ENCODE results near the gene LRP1. TPM values are rescaled to one million over a fixed set of nuclear protein-coding genes. Genes with fewer than 3 reads are reported as not detected.

Gene LRP1
- total RNA-seq, 1 experiment from 2014 or later, result 28.8 TPM

DNA sequence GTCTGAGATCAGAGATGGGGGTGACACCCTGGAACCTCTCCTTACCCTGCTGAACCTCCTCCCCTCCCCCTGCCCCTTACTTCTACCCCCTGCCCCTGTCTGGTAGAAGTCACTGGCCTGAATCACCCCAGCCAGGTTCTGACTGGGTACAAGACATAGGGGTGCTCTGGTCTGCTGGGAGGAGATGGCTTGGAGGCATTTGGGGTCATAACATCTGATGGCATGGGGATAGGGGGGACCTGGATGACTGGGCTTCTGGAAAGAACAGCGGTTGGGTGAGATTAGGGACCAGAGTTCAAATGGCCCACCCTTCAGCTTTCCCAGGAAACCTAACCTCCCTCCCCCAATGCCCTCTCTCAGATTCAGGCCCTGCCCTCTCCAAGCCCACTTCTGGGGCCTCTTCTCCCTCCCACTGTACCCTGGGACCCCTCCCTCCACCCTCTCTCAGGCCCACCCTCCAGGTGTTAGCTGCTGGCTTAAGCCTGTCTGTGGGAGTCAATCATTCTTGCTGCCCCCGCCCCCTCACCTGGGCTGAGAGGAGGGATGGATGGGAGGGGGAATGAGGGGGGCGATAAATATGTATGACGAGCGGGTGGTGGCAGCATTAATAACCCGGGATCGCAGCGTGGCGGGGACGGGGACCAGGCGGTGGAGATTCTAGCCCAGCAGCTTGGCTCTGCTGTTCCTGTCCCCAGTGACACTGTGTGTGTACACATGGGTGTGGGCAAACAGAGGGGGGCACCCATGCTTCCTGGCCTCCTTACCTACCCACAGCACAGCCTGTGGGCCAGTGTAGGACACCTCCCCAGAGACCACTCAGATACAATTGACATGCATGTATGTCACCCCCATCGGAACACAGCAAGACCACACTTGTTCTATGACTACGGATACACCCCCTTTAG is 94.3 kb downstream of the LRP1 start:
- no peak for DNase-seq (ENCODE audit: low read depth)

DNA sequence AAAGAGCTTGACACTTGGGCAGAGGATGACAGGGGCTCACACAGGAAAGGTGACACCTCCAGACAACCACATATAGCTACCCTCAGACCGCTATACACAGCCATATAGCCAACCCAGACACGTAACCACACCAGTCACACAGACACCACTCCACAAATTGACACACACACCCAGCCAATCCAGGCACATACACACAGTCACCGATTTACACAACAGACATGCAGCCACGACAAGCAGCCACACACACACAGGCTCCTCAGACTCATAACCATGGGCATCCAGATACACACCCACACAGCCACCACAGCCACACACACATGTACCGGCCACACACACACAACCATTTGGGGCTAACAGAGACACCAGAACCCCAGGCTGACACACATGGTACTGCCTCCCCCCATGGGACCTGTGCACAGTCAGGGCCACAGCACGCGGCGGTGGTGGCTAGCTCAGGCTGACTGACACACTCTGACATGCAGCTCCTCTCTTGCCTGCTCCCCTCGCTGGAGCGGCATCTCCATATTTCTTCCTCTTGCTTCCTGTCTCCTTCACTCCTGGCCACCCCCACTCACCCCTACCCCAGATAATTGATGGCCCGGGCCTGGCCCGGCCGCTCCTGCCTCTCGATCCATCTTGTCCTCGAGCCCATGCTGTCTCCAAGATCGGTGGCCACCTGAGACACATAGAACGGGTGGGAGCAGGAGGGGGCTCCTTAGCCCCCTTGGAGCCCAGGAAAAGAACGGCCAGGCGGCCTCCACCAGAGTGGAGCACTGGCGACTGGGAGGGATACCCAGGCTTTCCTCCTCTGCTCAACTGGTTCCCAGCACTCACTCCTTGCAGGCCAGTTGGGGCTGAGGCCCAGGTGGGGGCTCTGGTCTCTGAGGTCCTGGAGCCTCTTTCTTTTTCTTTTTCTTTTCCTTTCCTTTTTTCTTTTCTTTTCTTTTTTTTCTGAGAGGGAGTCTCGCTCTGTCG is 95.2 kb downstream of the LRP1 start:
- DNase-seq (ENCODE audit: low read depth), result no peak

DNA sequence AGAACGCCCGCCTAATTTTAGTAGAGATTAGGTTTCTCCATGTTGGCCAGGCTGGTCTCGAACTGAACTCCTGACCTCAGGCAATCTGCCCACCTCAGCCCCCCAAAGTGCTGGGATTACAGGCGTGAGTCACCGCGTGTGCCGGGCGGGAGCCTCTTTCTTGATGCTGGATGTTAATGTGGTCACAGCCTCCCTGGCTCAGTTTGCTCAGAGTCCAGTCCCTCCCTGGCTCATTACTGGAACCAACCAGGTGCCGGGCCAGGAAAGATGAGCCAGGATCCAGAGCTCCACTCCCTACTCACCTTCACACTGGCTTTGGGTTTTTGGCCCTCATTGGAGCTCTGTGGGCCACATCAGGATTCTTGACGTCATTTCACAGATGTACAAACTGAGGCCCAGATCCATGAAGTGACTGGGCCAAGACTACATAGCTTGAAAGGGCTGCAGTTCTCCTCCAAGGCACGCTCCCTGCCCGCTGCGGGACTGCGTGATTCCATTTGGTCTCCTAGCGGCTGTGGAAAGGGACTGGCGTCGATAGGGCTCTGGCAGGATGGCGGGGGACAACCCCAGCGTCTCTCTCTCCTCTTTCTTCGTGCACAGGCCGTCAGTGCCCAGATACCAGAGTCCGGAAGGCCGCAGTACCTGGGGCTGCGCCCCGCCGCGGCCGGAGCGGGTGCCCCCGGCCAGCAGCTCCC is 96.1 kb downstream of the LRP1 start:
- DNase-seq (ENCODE audit: low read depth), result no peak

DNA sequence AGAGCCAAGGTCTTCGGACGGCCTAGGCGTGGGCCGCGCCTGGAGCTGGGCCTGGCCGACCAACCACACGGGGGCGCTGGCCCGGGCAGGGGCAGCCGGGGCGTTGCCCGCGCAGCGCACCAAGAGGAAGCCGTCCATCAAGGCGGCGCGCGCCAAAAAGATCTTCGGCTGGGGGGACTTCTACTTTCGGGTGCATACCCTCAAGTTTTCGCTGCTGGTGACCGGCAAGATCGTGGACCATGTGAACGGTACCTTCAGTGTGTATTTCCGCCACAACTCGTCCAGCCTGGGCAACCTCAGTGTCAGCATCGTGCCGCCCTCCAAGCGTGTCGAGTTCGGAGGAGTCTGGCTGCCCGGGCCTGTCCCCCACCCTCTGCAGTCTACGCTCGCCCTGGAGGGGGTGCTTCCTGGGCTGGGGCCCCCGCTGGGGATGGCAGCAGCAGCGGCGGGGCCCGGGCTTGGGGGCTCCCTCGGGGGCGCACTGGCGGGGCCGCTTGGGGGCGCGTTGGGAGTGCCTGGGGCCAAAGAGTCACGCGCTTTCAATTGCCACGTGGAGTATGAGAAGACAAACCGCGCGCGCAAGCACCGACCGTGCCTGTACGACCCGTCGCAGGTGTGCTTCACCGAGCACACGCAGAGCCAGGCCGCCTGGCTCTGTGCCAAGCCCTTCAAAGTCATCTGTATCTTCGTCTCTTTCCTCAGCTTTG is 96.8 kb downstream of the LRP1 start:
- DNase-seq (ENCODE audit: low read depth), result no peak

DNA sequence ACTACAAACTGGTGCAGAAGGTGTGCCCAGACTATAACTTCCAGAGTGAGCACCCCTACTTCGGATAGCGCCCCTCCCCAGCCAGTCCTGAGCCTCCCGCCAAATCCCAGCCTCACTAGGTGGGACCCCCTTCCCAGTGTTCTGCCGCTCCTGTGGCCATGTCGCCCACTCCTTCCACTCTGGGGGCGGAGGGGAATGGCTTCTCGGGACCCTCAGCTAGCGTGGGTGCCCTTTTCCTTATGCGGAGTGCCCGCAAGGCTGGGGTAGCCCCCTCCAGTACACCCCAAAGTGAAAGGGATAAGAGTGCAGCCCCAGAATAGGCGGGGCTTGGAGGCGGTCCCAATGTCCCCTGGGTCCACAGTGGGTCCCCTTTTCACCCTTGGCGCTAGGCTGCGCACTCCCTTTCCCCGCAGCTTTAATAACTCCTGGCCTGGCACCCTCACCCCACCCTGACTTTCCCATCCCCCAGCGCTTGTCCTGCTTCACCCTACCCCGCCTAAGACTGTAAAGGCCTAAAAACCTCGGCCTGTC is 97.5 kb downstream of the LRP1 start:
- no peak for DNase-seq (ENCODE audit: low read depth)

DNA sequence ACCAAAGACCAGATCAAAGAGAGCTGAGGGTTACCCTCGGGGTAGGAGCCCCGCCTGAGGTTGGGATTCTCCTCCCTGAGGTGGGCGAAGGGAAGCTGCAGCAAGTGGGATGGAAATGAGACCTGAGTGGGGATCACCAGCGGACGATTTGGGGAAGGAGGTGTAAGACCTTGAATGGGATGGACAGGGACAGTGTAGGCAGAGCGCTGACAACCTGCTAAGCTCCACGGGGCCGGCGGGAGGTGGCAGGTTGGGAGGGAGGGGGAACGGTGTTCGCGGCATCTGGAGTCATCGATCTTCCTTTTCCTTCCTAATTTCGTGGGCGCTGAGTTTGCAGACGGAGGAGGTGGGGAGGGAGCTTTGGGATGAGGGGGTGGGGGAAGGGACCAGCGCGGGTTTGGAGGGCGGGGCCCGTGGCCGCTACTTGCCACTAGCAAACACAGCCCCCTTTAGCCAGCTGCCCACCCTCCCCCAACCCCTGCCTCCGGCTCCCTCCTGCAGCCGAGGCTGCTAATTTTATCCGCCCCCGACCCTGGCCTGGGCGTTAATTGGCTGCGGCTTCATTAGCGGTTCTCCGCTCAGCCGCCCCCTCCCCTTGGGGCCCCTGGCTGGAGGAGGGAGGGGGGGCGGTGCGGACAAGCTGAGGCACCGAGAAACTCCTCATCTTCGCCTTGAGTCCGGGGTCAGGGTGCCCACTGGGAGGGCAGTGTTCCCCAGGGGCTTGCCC is 98.5 kb downstream of the LRP1 start:
- DNase-seq (ENCODE audit: low read depth), result no peak

DNA sequence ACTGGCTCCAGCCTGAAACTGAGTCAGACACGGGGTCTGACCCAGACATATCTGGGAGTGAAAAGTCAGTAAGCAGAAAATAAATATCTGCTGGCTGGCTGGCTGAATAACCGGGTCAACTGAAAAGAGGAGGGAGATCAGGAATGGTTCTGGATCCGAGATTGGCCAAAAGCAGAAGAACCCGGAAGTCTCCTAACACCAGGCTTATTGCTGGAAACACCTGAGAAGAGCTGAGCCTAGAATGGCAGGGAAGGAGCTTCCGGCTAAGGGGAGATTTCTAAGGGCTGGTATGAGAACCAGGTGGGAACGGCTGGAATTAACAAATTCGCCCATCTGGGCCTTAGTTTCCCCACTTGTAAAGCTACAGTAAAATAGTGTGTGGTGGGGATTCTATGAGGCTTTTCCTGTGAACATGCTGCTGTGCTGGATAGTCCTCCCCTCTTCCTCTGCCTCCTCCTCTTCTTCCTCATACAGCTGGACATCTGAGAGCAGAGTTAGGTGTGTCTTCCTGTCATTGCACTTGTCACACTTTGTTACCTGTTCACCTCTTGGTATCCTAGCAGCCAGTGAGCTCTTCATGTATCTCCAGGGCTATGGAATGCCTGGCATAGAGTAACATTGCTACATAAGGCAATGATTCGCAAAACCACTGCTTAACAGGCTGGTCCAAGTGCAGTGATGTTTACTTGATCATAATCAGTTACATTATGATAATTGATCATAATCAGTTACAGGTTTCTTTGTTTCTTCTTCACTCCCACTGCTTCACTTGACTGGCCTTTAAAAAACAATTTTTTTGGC is 99.2 kb downstream of the LRP1 start:
- DNase-seq (ENCODE audit: low read depth), result no peak

DNA sequence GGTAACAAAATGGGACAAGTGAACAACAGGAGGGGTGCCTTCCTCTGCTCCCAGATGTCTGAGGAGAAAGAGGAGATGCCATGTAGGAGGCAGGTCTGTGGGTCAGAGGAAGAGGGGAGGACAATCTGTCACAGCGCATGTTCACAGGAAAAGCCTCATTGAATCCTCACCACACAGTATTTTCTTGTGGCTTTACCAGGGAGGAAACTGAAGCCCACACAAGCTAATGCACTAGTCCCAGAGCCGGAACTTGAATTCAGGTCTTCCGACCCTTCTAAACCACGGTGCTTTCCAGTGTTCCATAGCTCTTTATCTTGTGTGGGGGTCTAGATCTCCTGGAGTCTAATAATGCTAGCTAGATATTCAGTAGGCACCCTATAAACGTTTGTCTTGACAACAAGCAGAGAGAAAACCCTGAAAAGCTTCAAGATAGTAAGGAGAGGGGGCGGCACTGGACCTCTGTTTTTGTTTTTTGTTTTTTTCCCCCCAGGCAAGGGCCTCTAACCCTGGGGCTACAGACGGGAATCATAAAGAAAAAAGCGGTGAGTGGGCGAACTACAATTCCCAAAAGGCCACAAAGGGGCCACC is 100.9 kb downstream of the LRP1 start:
- DNase-seq (ENCODE audit: low read depth), result peak; percentile 41

DNA sequence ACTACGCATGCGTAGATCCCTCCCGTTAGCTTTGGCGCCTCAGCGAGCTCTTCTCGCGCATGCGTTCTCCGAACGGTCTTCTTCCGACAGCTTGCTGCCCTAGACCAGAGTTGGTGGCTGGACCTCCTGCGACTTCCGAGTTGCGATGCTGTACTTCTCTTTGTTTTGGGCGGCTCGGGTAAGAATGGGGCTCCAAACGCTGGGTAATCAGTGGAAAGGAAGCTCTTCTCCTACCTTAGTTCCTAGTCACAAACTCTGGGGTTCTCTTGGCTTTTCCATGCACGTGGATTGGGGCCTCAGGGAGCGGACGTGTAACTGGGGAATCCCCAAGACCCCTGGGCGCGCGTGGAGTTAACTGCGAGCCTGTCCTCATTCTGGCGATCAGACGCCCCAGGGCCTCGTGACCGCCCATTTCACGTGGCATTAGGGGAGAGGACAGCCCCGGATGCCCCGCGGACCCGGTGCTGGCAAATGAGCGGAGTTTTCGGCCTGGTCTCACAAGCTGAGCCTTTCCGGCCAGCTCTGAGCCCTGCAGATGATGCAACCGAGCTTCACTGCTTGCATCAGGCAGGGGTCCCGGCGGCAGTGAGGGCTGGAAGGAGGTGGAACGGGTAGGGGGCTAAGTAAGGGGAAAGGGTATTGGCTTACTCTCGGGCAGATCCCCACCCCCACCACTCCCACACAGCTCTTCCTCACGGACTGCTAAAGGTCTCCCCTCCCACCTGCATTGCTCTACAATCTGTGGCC is 101.5 kb downstream of the LRP1 start, which contains the start of gene SHMT2:
Gene SHMT2, plus strand, starts transcription at position 78 of the 747 bp plus-strand sequence. Its CDS starts 68 bp downstream, at position 146.
- peak; percentile 90 for DNase-seq (ENCODE audit: low read depth)

DNA sequence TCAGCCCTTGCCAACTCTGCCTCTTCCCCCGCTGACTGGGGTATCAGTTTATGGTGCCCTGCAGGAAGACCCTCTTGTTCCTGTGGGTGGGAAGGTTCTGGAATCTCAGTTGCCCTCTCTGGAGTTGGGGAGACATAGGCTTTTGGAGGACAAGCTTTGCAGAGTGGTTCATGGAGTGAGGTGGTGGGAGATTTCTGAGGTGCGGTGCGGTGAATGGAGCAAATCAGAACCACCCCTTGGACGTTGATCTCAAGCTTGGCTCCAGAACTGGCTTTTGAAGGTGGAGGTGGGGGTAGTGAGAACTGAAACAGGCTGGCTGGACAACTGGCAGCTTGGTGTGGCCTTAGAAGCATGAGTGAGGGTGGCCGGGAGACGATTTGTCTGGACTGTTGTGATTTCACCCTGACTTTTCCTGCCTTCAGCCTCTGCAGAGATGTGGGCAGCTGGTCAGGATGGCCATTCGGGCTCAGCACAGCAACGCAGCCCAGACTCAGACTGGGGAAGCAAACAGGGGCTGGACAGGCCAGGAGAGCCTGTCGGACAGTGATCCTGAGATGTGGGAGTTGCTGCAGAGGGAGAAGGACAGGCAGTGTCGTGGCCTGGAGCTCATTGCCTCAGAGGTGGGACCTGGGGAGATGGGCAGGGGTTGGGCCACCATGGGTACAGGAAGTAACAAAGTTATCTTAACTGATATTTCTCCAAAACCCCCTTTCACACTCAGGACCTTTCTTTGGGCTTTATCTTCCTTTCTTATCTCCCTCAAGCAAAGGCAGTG is 102.3 kb downstream of the LRP1 start:
- DNase-seq (ENCODE audit: low read depth), result no peak

DNA sequence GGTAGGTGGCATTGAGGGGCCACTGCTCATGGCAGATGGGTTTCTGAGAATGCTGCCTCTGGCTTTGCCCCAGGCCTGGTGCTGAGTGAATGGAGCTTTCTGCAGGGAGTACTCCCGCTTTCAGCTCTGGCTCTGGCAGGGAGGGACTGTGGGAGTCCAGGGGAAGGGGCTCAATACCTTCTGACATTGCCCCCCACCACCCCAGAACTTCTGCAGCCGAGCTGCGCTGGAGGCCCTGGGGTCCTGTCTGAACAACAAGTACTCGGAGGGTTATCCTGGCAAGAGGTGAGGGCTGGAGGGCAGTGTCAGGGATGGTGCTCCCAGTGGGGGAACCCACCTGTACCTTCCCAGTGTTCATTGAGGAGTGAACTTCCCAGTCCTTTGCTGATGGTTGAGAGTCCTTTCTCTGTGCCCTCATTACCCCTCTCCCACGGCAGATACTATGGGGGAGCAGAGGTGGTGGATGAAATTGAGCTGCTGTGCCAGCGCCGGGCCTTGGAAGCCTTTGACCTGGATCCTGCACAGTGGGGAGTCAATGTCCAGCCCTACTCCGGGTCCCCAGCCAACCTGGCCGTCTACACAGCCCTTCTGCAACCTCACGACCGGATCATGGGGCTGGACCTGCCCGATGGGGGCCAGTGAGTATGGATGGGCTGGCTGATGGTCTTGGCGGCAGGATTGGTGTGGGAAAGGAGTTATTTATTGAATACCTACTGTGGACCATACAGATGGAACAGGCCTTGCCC is 103.2 kb downstream of the LRP1 start:
- no peak for DNase-seq (ENCODE audit: low read depth)

DNA sequence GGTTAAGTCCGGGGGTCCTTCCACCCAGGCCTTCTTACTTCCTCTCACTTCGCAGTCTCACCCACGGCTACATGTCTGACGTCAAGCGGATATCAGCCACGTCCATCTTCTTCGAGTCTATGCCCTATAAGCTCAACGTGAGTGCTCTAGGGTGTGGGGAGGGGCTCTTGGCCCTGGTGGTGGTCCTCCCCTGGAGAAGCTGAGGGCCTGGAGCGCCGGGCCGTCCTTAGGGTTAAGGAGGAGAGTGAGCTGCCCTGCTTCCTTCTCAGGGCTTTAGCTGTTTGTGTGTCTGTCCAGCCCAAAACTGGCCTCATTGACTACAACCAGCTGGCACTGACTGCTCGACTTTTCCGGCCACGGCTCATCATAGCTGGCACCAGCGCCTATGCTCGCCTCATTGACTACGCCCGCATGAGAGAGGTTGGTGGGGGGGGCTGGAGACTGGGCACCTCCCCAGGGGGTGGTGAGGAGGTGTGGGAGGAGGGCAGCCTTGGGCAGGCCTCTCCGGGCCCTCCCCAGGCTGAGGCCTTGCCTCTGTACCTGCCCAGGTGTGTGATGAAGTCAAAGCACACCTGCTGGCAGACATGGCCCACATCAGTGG is 104.0 kb downstream of the LRP1 start:
- no peak for DNase-seq (ENCODE audit: low read depth)

DNA sequence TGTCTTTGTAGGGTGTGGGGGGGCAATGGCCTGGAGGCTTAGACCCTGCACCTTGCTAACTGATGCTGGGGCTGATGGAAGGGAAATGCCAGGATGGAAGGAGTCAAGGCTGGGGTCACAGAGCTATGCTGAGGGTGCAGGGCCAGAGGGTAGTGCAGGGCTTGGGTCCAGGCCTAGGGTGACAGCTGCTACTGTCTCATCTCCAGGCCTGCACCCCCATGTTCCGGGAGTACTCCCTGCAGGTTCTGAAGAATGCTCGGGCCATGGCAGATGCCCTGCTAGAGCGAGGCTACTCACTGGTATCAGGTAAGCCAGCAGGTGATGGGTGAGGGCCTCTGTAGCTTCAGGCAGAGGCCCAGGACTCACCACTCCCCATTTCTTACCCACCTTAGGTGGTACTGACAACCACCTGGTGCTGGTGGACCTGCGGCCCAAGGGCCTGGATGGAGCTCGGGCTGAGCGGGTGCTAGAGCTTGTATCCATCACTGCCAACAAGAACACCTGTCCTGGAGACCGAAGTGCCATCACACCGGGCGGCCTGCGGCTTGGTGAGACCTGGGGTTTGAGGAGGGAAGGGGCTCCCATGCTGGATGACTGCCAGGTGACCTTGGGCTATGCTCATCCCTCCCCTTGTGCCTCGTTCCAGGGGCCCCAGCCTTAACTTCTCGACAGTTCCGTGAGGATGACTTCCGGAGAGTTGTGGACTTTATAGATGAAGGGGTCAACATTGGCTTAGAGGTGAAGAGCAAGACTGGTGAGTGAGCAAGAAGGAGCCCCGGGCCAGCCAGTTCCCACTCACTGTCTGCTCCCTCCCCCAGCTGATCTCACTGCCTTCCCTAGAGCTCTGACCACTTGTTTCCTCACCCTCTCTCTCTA is 105.3 kb downstream of the LRP1 start:
- DNase-seq (ENCODE audit: low read depth), result no peak

DNA sequence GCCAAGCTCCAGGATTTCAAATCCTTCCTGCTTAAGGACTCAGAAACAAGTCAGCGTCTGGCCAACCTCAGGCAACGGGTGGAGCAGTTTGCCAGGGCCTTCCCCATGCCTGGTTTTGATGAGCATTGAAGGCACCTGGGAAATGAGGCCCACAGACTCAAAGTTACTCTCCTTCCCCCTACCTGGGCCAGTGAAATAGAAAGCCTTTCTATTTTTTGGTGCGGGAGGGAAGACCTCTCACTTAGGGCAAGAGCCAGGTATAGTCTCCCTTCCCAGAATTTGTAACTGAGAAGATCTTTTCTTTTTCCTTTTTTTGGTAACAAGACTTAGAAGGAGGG is 105.9 kb downstream of the LRP1 start:
- no peak for DNase-seq (ENCODE audit: low read depth)

DNA sequence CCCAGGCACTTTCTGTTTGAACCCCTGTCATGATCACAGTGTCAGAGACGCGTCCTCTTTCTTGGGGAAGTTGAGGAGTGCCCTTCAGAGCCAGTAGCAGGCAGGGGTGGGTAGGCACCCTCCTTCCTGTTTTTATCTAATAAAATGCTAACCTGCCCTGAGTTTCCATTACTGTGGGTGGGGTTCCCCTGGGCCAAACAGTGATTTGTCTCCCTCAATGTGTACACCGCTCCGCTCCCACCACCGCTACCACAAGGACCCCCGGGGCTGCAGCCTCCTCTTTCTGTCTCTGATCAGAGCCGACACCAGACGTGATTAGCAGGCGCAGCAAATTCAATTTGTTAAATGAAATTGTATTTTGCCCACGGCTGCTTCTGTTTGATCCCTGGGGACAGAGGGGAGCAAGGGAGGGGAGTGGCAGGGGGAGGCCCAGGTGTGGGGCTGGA is 106.3 kb downstream of the LRP1 start:
- no peak for DNase-seq (ENCODE audit: low read depth)

Measured in RPMI7951 (cell line).